Endodermal cell (in vitro differentiated cells): Measurements from ENCODE around the gene RPL21. TPM values are rescaled to one million over a fixed set of nuclear protein-coding genes. Genes with fewer than 3 reads are reported as not detected.
"Not testable (repeated sequence)": the region's sequence is repeated elsewhere in the genome, so short reads cannot be mapped to it uniquely, and the experiment has no call there.

Experiments
- DNase-seq: peaks from one replicate; pipeline ENCODE4 v3.0.0-alpha.2; 2017
- H3K27ac ChIP-seq: 2 replicates; pipeline ENCODE4 v1.5.1; 2013; ENCODE audit warnings: mild to moderate bottlenecking, low read depth, low read length, moderate library complexity
- H3K27me3 ChIP-seq: 2 replicates; pipeline ENCODE4 v1.6.1; 2013; ENCODE audit warnings: mild to moderate bottlenecking, low read length, moderate library complexity; ENCODE audit not compliant: insufficient read depth, control insufficient read depth, poor library complexity, severe bottlenecking
- H3K36me3 ChIP-seq: 2 replicates; pipeline ENCODE4 v1.7.0; 2013; ENCODE audit warnings: mild to moderate bottlenecking, low read length, moderate library complexity; ENCODE audit not compliant: control insufficient read depth, insufficient read depth
- H3K4me1 ChIP-seq: one replicate; pipeline ENCODE4 v1.7.0; 2013; ENCODE audit warnings: low read length; ENCODE audit not compliant: control insufficient read depth, insufficient read depth
- H3K4me3 ChIP-seq: 2 replicates; pipeline ENCODE4 v1.5.1; 2013; ENCODE audit warnings: mild to moderate bottlenecking, low read length, moderate library complexity
- H3K9ac ChIP-seq: 2 replicates; pipeline ENCODE4 v1.6.1; 2013; ENCODE audit warnings: mild to moderate bottlenecking, low read length, moderate library complexity; ENCODE audit not compliant: poor library complexity, severe bottlenecking; ENCODE audit errors: extremely low read depth
- H3K9me3 ChIP-seq: 2 replicates; pipeline ENCODE4 v1.6.1; 2013; ENCODE audit warnings: mild to moderate bottlenecking, low read length, moderate library complexity; ENCODE audit not compliant: control insufficient read depth
- H3K27ac Mint-ChIP-seq: 2 replicates; pipeline ENCODE4 v1.8.0; 2020; ENCODE audit warnings: mixed read lengths
- H3K27me3 Mint-ChIP-seq: 2 replicates; pipeline ENCODE4 v1.8.0; 2021; ENCODE audit warnings: mild to moderate bottlenecking, mixed read lengths; ENCODE audit not compliant: insufficient read depth
- H3K36me3 Mint-ChIP-seq: 2 replicates; pipeline ENCODE4 v1.8.0; 2020; ENCODE audit warnings: low read depth, mixed read lengths
- H3K4me1 Mint-ChIP-seq: 2 replicates; pipeline ENCODE4 v1.8.0; 2020; ENCODE audit warnings: mixed read lengths
- H3K4me3 Mint-ChIP-seq: 2 replicates; pipeline ENCODE4 v1.8.0; 2020; ENCODE audit warnings: mild to moderate bottlenecking, moderate library complexity, mixed read lengths
- H3K9me3 Mint-ChIP-seq: 2 replicates; pipeline ENCODE4 v1.8.0; 2020; ENCODE audit warnings: mild to moderate bottlenecking, mixed read lengths
- WGBS, 2 experiments: methylation state at CpG; one replicate each; pipeline versions ENCODE4 v1.1.5 to v1.1.7; 2013; ENCODE audit warnings: missing lambda C conversion rate in 2 of 2, mixed read lengths in 1 of 2; ENCODE audit not compliant: insufficient coverage in 1 of 2, insufficient read length in 1 of 2; 5-methylcytosine and 5-hydroxymethylcytosine counted together
- total RNA-seq, 2 donors: library from RNA; stranded (reverse); fragmentation: NEBNext Ultra II Directional in 1 of 2; extraction: Animal tissue kit (Norgen Biotek cat#: 25700) in 1 of 2; gene quantifications; 2 replicates in 1 of 2; 3 replicates in 1 of 2; pipeline ENCODE4 v1.2.1, GENCODE V29; 2021
- TF ChIP-seq, protein P1 (sequence below): fragments of 200-600 bp; sonication (generic); conservative IDR thresholded peaks from 2 replicates; pipeline ENCODE4 v1.5.0; 2021; ENCODE audit warnings: antibody characterized with exemption, mild to moderate bottlenecking

The RPL21 gene
- total RNA-seq, 2 donors from 2014 or later = 882 to 975 TPM

DNA sequence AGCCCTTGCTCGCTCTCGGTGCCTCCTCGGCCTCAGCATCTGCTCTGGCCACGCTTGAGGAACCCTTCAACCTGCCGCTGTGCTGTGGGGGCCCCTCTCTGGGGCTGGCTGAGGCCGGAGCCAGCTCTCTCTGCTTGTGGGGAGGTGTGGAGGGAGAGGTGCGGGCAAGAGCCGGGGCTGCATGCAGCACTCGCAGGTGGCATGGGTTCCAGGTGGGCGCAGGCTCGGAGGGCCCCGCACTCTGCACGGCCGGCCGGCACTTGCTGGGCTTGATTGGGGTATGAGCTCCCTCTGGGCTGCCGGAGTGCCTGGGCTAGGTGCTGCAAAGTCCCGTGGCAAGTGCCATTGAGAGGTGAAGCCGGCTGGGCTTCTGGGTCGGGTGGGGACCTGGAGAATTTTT, 31.7 kb upstream of the RPL21 start:
- H3K4me3 Mint-ChIP-seq = no peak overlapping the region
- Histone ChIP-seq H3K36me3 (no peaks in the 10 kb centered on the region), H3K9me3 (peaks cover 19% of the 10 kb centered on the region), H3K4me1 (no peaks in the 10 kb centered on the region), H3K9ac (no peak overlapping the region), H3K4me3 (no peak overlapping the region), H3K27ac (no peak overlapping the region), H3K27me3 (no peaks in the 10 kb centered on the region)
- DNase-seq = no peak
- peaks cover 4% of the 10 kb centered on the region for H3K27me3 Mint-ChIP-seq
- TF ChIP-seq, protein P1, sequence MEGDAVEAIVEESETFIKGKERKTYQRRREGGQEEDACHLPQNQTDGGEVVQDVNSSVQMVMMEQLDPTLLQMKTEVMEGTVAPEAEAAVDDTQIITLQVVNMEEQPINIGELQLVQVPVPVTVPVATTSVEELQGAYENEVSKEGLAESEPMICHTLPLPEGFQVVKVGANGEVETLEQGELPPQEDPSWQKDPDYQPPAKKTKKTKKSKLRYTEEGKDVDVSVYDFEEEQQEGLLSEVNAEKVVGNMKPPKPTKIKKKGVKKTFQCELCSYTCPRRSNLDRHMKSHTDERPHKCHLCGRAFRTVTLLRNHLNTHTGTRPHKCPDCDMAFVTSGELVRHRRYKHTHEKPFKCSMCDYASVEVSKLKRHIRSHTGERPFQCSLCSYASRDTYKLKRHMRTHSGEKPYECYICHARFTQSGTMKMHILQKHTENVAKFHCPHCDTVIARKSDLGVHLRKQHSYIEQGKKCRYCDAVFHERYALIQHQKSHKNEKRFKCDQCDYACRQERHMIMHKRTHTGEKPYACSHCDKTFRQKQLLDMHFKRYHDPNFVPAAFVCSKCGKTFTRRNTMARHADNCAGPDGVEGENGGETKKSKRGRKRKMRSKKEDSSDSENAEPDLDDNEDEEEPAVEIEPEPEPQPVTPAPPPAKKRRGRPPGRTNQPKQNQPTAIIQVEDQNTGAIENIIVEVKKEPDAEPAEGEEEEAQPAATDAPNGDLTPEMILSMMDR = no peak
- peaks cover 3% of the 10 kb centered on the region for H3K36me3 Mint-ChIP-seq
- WGBS, 2 experiments = 86 to 89% methylated on average over 11 to 19 of the region's 19 CpGs
- H3K4me1 Mint-ChIP-seq = no peaks in the 10 kb centered on the region
- no peak overlapping the region for H3K27ac Mint-ChIP-seq
- H3K9me3 Mint-ChIP-seq = peaks cover 36% of the 10 kb centered on the region

DNA sequence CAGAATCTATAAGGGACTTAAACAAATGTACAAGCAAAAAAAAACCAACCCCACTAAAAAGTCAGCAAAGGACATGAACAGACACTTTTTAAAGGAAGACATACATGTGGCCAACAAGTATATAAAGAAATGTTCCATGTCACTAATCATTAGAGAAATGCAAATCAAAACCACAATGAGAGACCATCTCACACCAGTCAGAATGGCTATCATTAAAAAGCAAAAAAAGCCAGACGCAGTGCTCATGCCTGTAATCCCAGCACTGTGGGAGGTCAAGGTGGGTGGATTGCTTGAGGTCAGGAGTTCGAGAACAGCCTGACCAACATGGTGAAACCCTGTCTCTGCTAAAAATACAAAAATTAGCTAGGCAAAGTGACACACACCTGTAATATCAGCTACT, 29.3 kb upstream of the RPL21 start:
- H3K4me3 ChIP-seq, H3K4me3 Mint-ChIP-seq, H3K27me3 ChIP-seq, DNase-seq, H3K36me3 ChIP-seq, H3K27me3 Mint-ChIP-seq, H3K4me1 ChIP-seq, H3K27ac ChIP-seq, H3K36me3 Mint-ChIP-seq, H3K27ac Mint-ChIP-seq, H3K9ac ChIP-seq, H3K4me1 Mint-ChIP-seq: not testable (repeated sequence)
- WGBS, 2 experiments = 84 to 87% methylated on average over 2 of the region's 2 CpGs
- H3K9me3 ChIP-seq = peaks cover 19% of the 10 kb centered on the region
- peaks cover 37% of the 10 kb centered on the region for H3K9me3 Mint-ChIP-seq

DNA sequence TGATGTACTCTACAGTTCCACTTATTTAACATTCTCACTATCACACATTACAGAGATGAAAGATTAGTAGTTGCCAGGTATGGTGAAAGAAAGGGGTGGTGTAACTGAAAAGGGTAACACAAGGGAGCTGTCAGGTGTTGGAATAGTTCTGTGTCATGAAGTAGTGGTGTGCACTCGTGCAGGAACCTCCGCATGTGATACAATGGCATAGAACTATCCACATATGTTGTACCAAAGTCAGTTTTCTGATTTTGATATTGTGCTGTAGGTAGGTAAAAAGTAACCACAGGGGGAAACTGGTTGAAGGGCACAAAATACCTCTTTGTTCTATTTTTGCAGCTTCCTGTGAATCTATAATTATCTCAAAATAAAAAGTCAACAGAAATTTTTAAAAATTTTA, 24.4 kb upstream of the RPL21 start:
- Mint-ChIP-seq H3K27me3 (peaks cover 4% of the 10 kb centered on the region), H3K9me3 (peaks cover 26% of the 10 kb centered on the region), H3K27ac (no peak overlapping the region), H3K36me3 (no peaks in the 10 kb centered on the region), H3K4me1 (no peaks in the 10 kb centered on the region), H3K4me3 (no peak overlapping the region)
- H3K36me3 ChIP-seq = no peaks in the 10 kb centered on the region
- TF ChIP-seq, protein P1 = no peak
- H3K27ac ChIP-seq = no peak overlapping the region
- peaks cover 19% of the 10 kb centered on the region for H3K9me3 ChIP-seq
- no peaks in the 10 kb centered on the region for H3K27me3 ChIP-seq
- H3K4me1 ChIP-seq = no peaks in the 10 kb centered on the region
- no peak overlapping the region for H3K4me3 ChIP-seq
- WGBS, 2 experiments = 92 to 100% methylated on average over 2 of the region's 2 CpGs
- no peak overlapping the region for H3K9ac ChIP-seq
- no peak for DNase-seq

DNA sequence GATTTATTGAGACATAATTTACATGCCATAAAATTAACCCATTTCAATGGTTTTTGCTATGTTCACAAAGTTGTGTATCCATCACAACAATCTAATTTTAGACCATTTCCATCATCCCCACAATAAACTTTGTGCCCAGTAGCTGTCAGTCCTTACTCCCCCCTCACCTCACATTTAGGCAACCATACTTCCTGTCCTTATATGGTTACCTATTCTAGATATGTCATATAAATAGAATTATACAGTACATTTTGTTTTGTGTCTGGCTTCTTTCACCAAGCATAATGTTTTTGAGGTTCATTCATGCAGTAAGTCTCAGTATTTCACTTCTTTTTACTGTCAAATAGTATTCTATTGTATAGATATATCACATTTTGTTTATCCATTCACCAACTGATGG, 23.2 kb upstream of the RPL21 start:
- Mint-ChIP-seq H3K27ac (no peak overlapping the region), H3K36me3 (no peaks in the 10 kb centered on the region), H3K27me3 (peaks cover 4% of the 10 kb centered on the region), H3K9me3 (peaks cover 24% of the 10 kb centered on the region), H3K4me1 (no peaks in the 10 kb centered on the region), H3K4me3 (no peak overlapping the region)
- H3K36me3 ChIP-seq = no peaks in the 10 kb centered on the region
- H3K27ac ChIP-seq = no peak overlapping the region
- TF ChIP-seq, protein P1 = no peak
- no peak overlapping the region for H3K4me3 ChIP-seq
- no peak for DNase-seq
- no peak overlapping the region for H3K9ac ChIP-seq
- H3K27me3 ChIP-seq = no peaks in the 10 kb centered on the region
- H3K9me3 ChIP-seq = peaks cover 11% of the 10 kb centered on the region
- H3K4me1 ChIP-seq = no peaks in the 10 kb centered on the region
